Stomach (tissue), 19 donors: ENCODE data around the gene IL17RE. TPM values are rescaled to one million over a fixed set of nuclear protein-coding genes. Genes with fewer than 3 reads are reported as not detected.
"Not testable (repeated sequence)": the region's sequence is repeated elsewhere in the genome, so short reads cannot be mapped to it uniquely, and the experiment has no call there.

Source experiments
- DNase-seq, 2 donors: peaks; one replicate each; pipeline versions ENCODE4 v3.0.0 to v3.0.0-alpha.2; 2013 to 2019
- H3K27ac ChIP-seq, 5 donors: fragments of 200-600 bp in 4 of 5; sonication (generic) in 4 of 5; one replicate each; pipeline ENCODE4 v1.5.1; 2013 to 2019; ENCODE audit warnings: mild to moderate bottlenecking in 1 of 5, moderate library complexity in 1 of 5
- H3K27me3 ChIP-seq, 3 donors: fragments of 200-600 bp; sonication (generic); one replicate each; pipeline ENCODE4 v1.5.1; 2017 to 2019; ENCODE audit warnings: mixed run types in 1 of 3
- H3K36me3 ChIP-seq, 4 donors: fragments of 200-600 bp; sonication (generic); 1 replicate in 3 of 4; 2 replicates in 1 of 4; pipeline ENCODE4 v1.5.1; 2016 to 2019
- H3K4me1 ChIP-seq, 4 donors: fragments of 200-600 bp; sonication (generic); one replicate each; pipeline ENCODE4 v1.5.1; 2016 to 2019
- H3K4me3 ChIP-seq, 4 donors: fragments of 200-600 bp; sonication (generic) in 3 of 4; one replicate each; pipeline ENCODE4 v1.5.1; 2016 to 2019; ENCODE audit warnings: mild to moderate bottlenecking in 1 of 4
- H3K9me3 ChIP-seq, 4 donors: fragments of 200-600 bp; sonication (generic); one replicate each; pipeline ENCODE4 v1.5.1; 2016 to 2019
- EP300 ChIP-seq: sonication (generic); formaldehyde crosslinking; IDR thresholded peaks from one replicate; pipeline ENCODE4 v1.6.1; 2017; ENCODE audit warnings: antibody characterized with exemption
- POLR2A ChIP-seq, 4 donors: fragments of 450-650 bp; IDR thresholded peaks; one replicate each; pipeline ENCODE4 v1.6.1; 2016; ENCODE audit warnings: antibody characterized with exemption in 4 of 4, control low read depth in 2 of 4, mild to moderate bottlenecking in 1 of 4, moderate library complexity in 1 of 4
- POLR2AphosphoS5 ChIP-seq, 3 donors: sonication (generic); formaldehyde crosslinking; IDR thresholded peaks; one replicate each; pipeline ENCODE4 v1.6.1; 2016; ENCODE audit warnings: antibody characterized with exemption in 3 of 3
- WGBS, 5 donors: extraction: QIAGEN DNeasy Blood & Tissue Kit in 3 of 5; methylation state at CpG; one replicate each; pipeline versions ENCODE4 v1.1.5 to v1.1.7; 2013 to 2018; 5-methylcytosine and 5-hydroxymethylcytosine counted together
- intact Hi-C: fragments of 100-400 bp; cut with DNase I; formaldehyde crosslinking; loops from one replicate; pipeline ENCODE4 v1.15.1; 2023; ENCODE audit warnings: low total_unique reads
- long read RNA-seq, 10 donors: transcript quantifications; one replicate each; lab custom pipeline, GENCODE V29; 2026
- polyA plus RNA-seq, 3 donors: library from polyadenylated mRNA; stranded (reverse); fragments of 200-250 nt; gene quantifications; one replicate each; pipeline ENCODE4 v1.2.3, GENCODE V29; 2013
- total RNA-seq, 5 donors: library from RNA; depleted of rRNA; stranded (reverse); fragments of >200 nt; gene quantifications; one replicate each; pipeline versions ENCODE4 v1.1.0 to v1.2.3, GENCODE V29; 2014 to 2016
- TF ChIP-seq, protein P1 (sequence below), 7 experiments: fragments of 450-650 bp in 4 of 7; fragments of 200-600 bp in 3 of 7; sonication (generic) in 3 of 7; IDR thresholded peaks; one replicate each; pipeline ENCODE4 v1.5.1; 2016 to 2019; ENCODE audit warnings: antibody characterized with exemption in 7 of 7, control low read depth in 2 of 7, mild to moderate bottlenecking in 1 of 7
- donor health status: healthy with polysubstance abuse.
- donor health status: Bipolar disorder and iron deficiency.
- donor health status: healthy.

The IL17RE gene, protein sequence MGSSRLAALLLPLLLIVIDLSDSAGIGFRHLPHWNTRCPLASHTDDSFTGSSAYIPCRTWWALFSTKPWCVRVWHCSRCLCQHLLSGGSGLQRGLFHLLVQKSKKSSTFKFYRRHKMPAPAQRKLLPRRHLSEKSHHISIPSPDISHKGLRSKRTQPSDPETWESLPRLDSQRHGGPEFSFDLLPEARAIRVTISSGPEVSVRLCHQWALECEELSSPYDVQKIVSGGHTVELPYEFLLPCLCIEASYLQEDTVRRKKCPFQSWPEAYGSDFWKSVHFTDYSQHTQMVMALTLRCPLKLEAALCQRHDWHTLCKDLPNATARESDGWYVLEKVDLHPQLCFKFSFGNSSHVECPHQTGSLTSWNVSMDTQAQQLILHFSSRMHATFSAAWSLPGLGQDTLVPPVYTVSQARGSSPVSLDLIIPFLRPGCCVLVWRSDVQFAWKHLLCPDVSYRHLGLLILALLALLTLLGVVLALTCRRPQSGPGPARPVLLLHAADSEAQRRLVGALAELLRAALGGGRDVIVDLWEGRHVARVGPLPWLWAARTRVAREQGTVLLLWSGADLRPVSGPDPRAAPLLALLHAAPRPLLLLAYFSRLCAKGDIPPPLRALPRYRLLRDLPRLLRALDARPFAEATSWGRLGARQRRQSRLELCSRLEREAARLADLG
- 100 to 1,000 TPM in 2 of 5 donors, 10 to 100 TPM in 3; 11.4 to 301 (median 60.1) TPM for total RNA-seq
- 10 to 100 TPM; 10.3 to 22.0 (median 13.0) TPM for polyA plus RNA-seq
- long read RNA-seq, donor 1, partial matches to known transcripts = 0 of 1 reads
- long read RNA-seq, donor 1, other reads (novel, unspliced or antisense) = 0 of 1 reads
- long read RNA-seq, donor 2, partial matches to known transcripts = 0 of 1 reads
- long read RNA-seq, donor 2, other reads (novel, unspliced or antisense) = 0 of 1 reads
- long read RNA-seq, donor 3, partial matches to known transcripts = 7 of 7 reads
- long read RNA-seq, donor 3, other reads (novel, unspliced or antisense) = 0 of 7 reads
- long read RNA-seq, donor 4 = 0 reads
- long read RNA-seq, donor 5 = 0 reads
- long read RNA-seq, donor 6 = 0 reads
- long read RNA-seq, donor 7, partial matches to known transcripts = 8 of 8 reads
- long read RNA-seq, donor 7, other reads (novel, unspliced or antisense) = 0 of 8 reads
- long read RNA-seq, donor 8, partial matches to known transcripts = 0 of 1 reads
- long read RNA-seq, donor 8, other reads (novel, unspliced or antisense) = 0 of 1 reads
- long read RNA-seq, donor 9, partial matches to known transcripts = 11 of 12 reads
- long read RNA-seq, donor 9, other reads (novel, unspliced or antisense) = 0 of 12 reads
- long read RNA-seq, donor 10 = 0 reads

DNA sequence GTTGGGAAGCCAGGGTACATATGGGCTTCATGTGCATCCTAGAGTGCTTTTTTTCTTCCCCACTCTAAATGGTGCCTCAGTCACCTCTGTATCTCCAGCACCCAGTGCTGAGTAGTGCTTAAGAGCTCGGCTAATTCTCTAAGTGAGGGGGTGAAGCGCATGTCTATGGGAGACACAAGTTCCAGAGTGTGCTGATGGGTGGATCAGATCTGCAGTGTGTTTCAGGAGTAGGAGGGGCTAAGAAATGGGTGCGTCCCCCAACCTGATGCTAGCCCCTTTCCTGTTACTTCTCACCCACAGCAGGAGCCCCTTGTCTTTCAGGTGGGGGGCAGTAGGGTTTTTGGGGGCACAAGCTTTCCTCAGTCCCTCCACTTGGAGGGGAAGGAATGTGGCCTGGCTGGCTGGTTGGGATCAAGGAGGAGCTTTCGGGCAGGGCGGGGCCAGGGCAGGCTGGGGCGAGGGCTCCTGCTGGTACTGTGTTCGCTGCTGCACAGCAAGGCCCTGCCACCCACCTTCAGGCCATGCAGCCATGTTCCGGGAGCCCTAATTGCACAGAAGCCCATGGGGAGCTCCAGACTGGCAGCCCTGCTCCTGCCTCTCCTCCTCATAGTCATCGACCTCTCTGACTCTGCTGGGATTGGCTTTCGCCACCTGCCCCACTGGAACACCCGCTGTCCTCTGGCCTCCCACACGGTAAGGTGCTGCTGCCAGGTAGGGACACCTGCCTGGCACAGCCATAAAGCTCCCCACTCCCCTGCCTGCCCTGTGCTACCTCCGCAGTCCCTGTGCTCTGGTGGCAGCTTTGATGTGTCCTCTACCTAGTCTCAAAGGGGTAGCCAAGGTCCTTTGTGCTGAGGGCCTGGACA is at the start of gene IL17RE:
Gene IL17RE, plus strand, starts transcription at position 477 of the 866 bp plus-strand sequence. Its CDS starts 85 bp downstream, at position 562.
- Histone ChIP-seq H3K9me3 (no peaks in the 10 kb centered on the region), H3K27me3 (no peaks in the 10 kb centered on the region), H3K36me3 (peaks cover 0 to 6% (median 3%) of the 10 kb centered on the region in 4 donors), H3K27ac (peak within 1 kb of the TSS; percentile 81 to 88 (median 87)), H3K4me3 (peak within 1 kb of the TSS; percentile 27 to 51 (median 41)), H3K4me1 (peaks cover 29 to 50% (median 39%) of the 10 kb centered on the region in 4 donors)
- TF ChIP-seq, protein P1, sequence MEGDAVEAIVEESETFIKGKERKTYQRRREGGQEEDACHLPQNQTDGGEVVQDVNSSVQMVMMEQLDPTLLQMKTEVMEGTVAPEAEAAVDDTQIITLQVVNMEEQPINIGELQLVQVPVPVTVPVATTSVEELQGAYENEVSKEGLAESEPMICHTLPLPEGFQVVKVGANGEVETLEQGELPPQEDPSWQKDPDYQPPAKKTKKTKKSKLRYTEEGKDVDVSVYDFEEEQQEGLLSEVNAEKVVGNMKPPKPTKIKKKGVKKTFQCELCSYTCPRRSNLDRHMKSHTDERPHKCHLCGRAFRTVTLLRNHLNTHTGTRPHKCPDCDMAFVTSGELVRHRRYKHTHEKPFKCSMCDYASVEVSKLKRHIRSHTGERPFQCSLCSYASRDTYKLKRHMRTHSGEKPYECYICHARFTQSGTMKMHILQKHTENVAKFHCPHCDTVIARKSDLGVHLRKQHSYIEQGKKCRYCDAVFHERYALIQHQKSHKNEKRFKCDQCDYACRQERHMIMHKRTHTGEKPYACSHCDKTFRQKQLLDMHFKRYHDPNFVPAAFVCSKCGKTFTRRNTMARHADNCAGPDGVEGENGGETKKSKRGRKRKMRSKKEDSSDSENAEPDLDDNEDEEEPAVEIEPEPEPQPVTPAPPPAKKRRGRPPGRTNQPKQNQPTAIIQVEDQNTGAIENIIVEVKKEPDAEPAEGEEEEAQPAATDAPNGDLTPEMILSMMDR (IDR thresholded peaks at IDR 0.05) = no peak
- TF ChIP-seq POLR2AphosphoS5 (IDR thresholded peaks at IDR 0.05) (peak in 2 of 3 donors; percentile 42 to 80), EP300 (no peak), POLR2A (IDR thresholded peaks at IDR 0.05) (peak in 1 of 4 donors; percentile 21)
- intact Hi-C loops = no loop called here
- peak; percentile 80 to 81 for DNase-seq
- WGBS, 5 donors = 21 to 49% (median 27%) methylated on average over 11 to 13 of the region's 13 CpGs

DNA sequence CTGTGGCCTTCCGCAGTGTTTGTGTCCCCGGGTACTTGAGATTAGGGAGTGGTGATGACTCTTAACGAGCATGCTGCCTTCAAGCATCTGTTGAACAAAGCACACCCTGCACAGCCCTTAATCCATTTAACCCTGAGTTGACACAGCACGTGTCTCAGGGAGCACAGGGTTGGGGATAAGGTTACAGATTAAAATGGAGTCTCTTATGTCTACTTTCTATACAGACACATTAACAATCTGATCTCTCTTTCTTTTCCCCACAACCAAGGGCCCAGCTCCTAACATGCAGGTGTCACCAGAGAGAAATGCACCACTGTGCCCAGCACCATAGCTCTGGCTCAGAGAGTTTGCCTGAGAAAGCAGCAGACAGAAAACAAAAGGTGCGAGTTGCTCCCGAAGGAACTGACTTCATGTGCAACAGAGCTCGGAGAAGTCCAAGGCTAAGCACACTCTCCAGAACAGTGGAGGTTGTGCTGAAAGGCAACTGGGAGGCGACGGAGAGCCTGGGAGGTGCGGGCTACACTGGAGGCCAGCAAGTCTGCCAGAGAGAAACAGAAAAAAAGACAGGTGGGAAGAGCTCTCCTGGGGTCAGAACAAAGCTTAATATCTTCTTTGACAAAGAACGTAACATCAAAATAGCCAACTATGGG is 48.2 kb upstream of the IL17RE start:
- intact Hi-C loops, H3K27me3 ChIP-seq, H3K27ac ChIP-seq, H3K36me3 ChIP-seq, H3K9me3 ChIP-seq, DNase-seq, H3K4me3 ChIP-seq: not testable (repeated sequence)
- H3K4me1 ChIP-seq = peaks cover 0 to 10% (median 0%) of the 10 kb centered on the region in 4 donors
- WGBS, 5 donors = 78 to 84% (median 82%) methylated on average over 11 of the region's 11 CpGs

DNA sequence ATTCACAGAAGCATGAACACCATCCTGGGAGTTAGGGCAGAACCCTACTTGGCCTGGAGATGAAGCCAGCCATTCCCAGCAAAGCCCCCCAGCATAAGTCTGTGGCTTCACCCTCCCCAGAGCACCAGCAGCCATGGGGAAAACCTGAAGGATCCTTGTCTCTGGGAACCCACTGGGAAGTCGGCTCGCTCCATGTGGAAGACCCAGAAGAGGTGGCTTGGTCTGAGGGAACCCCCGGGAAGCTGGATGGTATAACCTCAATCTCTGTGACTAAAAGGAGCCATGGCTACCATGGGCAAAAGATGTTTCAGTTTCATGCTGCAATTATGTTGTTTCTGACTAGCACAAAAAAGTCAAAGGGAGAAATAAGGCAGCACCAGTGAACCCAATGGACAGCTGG is 47.1 kb upstream of the IL17RE start:
- Histone ChIP-seq H3K4me1 (peaks cover 0 to 10% (median 0%) of the 10 kb centered on the region in 4 donors), H3K9me3 (no peaks in the 10 kb centered on the region), H3K4me3 (no peak overlapping the region), H3K27me3 (no peaks in the 10 kb centered on the region), H3K36me3 (no peaks in the 10 kb centered on the region), H3K27ac (no peak overlapping the region)
- no peak for DNase-seq
- no peak for TF ChIP-seq POLR2AphosphoS5 (IDR thresholded peaks at IDR 0.05)
- TF ChIP-seq POLR2A (IDR thresholded peaks at IDR 0.05) = no peak
- TF ChIP-seq EP300 = no peak
- TF ChIP-seq, protein P1 (IDR thresholded peaks at IDR 0.05) = no peak
- WGBS, 5 donors = 94 to 100% (median 99%) methylated on average over 1 to 3 of the region's 3 CpGs
- intact Hi-C loops = no loop called here
